OCI-LY1 (cell line): ENCODE results near the gene SERTAD2.

ENCODE experiments used
- CTCF ChIP-seq: fragments of 200-600 bp; sonication (generic), shearing (Covaris generic); IDR thresholded peaks from 2 replicates; pipeline ENCODE4 v1.5.1; 2017; ENCODE audit warnings: mild to moderate bottlenecking, antibody characterized with exemption, low read length, moderate library complexity, mixed read lengths
- EZH2 ChIP-seq: fragments of 200-600 bp; sonication (generic), shearing (Covaris generic); IDR thresholded peaks from 2 replicates; pipeline ENCODE4 v1.8.0; 2017; ENCODE audit warnings: borderline replicate concordance, mixed run types, mild to moderate bottlenecking, antibody characterized with exemption, low read length, moderate library complexity, mixed read lengths

- TF ChIP-seq CTCF (no peak), EZH2 (no peak)
Measured at GRCh38 chr2:64602436-64602835, 51.3 kb downstream of the SERTAD2 start.
